Upper lobe of left lung (tissue), 6 donors: ENCODE data around the gene CTBP2. TPM values are rescaled to one million over a fixed set of nuclear protein-coding genes. Genes with fewer than 3 reads are reported as not detected.
"Not testable (repeated sequence)": the region's sequence is repeated elsewhere in the genome, so short reads cannot be mapped to it uniquely, and the experiment has no call there.

ENCODE experiments used
- ATAC-seq, 2 donors: fragments of 200-7000 bp; cut with Tn5 transposase; one replicate each; pipeline ENCODE4 v1.9.1; 2022; ENCODE audit warnings: mild to moderate bottlenecking in 2 of 2, moderate library complexity in 2 of 2; ENCODE audit not compliant: low FRiP score in 2 of 2
- DNase-seq, 2 donors: peaks; one replicate each; pipeline ENCODE4 v3.0.0-alpha.2; 2019 to 2020
- H3K27ac ChIP-seq, 4 donors: fragments of 200-600 bp; sonication (generic); one replicate each; pipeline ENCODE4 v1.5.1; 2016 to 2019
- H3K27me3 ChIP-seq, 4 donors: fragments of 200-600 bp; sonication (generic); one replicate each; pipeline ENCODE4 v1.5.1; 2017 to 2019
- H3K36me3 ChIP-seq, 4 donors: fragments of 200-600 bp; sonication (generic); one replicate each; pipeline ENCODE4 v1.5.1; 2016 to 2019
- H3K4me1 ChIP-seq, 4 donors: fragments of 200-600 bp; sonication (generic); one replicate each; pipeline ENCODE4 v1.5.1; 2018 to 2019
- H3K4me3 ChIP-seq, 4 donors: fragments of 200-600 bp; sonication (generic); one replicate each; pipeline ENCODE4 v1.5.1; 2017 to 2019; ENCODE audit warnings: mild to moderate bottlenecking in 2 of 4, moderate library complexity in 1 of 4
- H3K9me3 ChIP-seq, 4 donors: fragments of 200-600 bp; sonication (generic); one replicate each; pipeline ENCODE4 v1.5.1; 2018 to 2019
- EP300 ChIP-seq, 4 donors: sonication (generic); formaldehyde crosslinking; IDR thresholded peaks; one replicate each; pipeline ENCODE4 v1.5.1; 2017; ENCODE audit warnings: antibody characterized with exemption in 4 of 4, control low read depth in 2 of 4
- POLR2A ChIP-seq, 4 donors: fragments of 450-650 bp; IDR thresholded peaks; one replicate each; pipeline ENCODE4 v1.5.1; 2016 to 2017; ENCODE audit warnings: antibody characterized with exemption in 4 of 4, mild to moderate bottlenecking in 2 of 4
- POLR2AphosphoS5 ChIP-seq, 2 donors: sonication (generic); formaldehyde crosslinking; IDR thresholded peaks; one replicate each; pipeline ENCODE4 v1.5.1; 2017; ENCODE audit warnings: antibody characterized with exemption in 2 of 2
- WGBS, 2 donors: methylation state at CpG; one replicate each; pipeline ENCODE4 v1.1.5; 2017 to 2018; 5-methylcytosine and 5-hydroxymethylcytosine counted together
- total RNA-seq, 6 donors: library from RNA; depleted of rRNA in 4 of 6; stranded (reverse); fragments of >200 nt in 4 of 6; gene quantifications; one replicate each; pipeline versions ENCODE4 v1.1.0 to v1.2.1, GENCODE V29; 2016 to 2021
- TF ChIP-seq, protein P1 (sequence below), 6 experiments: fragments of 450-650 bp in 4 of 6; fragments of 200-600 bp in 2 of 6; sonication (generic) in 2 of 6; IDR thresholded peaks; one replicate each; pipeline ENCODE4 v1.5.1; 2016 to 2019; ENCODE audit warnings: antibody characterized with exemption in 6 of 6
- donor health status: DM: no; HTN: no; CAD: no; lungs with moderate emphysema.
- donor health status: DM: no; HTN: yes; CAD: no; lungs with severe emphysema.

CTBP2 gene
- total RNA-seq, 6 donors from 2014 or later, result 47.1 to 82.5 (median 59.7) TPM

DNA sequence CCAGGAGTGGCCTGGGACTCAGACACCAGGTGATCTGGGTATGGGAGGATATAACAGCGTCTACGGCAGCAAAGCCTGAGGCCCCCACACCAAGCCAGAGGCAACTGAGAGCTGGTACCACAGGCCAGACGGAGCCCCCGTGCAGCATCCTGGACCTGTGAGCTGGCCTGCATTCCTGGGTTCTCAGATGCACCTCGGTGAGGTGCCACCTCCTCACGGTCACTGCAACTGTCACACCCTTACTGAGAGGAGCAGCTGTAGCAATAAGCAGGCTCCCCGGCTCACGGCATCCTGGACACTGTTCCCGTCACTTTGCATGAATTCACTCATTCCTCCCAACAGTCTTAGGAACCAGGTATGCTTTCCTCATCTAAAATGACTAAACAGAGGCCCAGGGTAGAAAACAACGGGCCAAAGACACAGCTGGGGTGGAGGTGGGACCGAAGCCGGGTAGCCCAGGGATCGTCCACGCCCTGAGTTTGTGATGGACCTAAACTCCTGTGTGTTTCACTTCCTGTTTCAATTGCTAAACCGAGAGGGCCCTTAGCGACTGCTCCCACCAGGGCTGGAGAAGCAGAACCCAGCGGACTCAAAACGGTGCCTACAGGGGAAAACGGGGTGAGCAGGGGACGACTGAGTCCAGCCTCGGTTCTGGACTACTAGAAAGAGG is 98.7 kb downstream of the CTBP2 start:
- peak overlapping the region in 1 of 4 donors; percentile 20 for H3K4me3 ChIP-seq
- H3K27me3 ChIP-seq, result no peaks in the 10 kb centered on the region
- DNase-seq (no peak), ATAC-seq (peak in 1 of 2 donors; percentile 43)
- WGBS, 2 donors, result 44 to 62% methylated on average over 16 to 21 of the region's 21 CpGs
- H3K36me3 ChIP-seq, result peaks cover 0 to 5% (median 2%) of the 10 kb centered on the region in 4 donors
- TF ChIP-seq, protein P1, sequence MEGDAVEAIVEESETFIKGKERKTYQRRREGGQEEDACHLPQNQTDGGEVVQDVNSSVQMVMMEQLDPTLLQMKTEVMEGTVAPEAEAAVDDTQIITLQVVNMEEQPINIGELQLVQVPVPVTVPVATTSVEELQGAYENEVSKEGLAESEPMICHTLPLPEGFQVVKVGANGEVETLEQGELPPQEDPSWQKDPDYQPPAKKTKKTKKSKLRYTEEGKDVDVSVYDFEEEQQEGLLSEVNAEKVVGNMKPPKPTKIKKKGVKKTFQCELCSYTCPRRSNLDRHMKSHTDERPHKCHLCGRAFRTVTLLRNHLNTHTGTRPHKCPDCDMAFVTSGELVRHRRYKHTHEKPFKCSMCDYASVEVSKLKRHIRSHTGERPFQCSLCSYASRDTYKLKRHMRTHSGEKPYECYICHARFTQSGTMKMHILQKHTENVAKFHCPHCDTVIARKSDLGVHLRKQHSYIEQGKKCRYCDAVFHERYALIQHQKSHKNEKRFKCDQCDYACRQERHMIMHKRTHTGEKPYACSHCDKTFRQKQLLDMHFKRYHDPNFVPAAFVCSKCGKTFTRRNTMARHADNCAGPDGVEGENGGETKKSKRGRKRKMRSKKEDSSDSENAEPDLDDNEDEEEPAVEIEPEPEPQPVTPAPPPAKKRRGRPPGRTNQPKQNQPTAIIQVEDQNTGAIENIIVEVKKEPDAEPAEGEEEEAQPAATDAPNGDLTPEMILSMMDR (IDR thresholded peaks at IDR 0.05), result no peak
- TF ChIP-seq POLR2A (IDR thresholded peaks at IDR 0.05) (no peak), POLR2AphosphoS5 (IDR thresholded peaks at IDR 0.05) (no peak)
- H3K4me1 ChIP-seq, result peaks cover 81 to 93% (median 89%) of the 10 kb centered on the region in 4 donors
- peak overlapping the region; percentile 41 to 94 (median 80) for H3K27ac ChIP-seq
- no peaks in the 10 kb centered on the region for H3K9me3 ChIP-seq

GRCh38 chr10:125060826-125061556 is 99.4 kb downstream of the CTBP2 start:
- no peaks in the 10 kb centered on the region for H3K9me3 ChIP-seq
- H3K27ac ChIP-seq, result peak overlapping the region; percentile 54 to 94 (median 80)
- peaks cover 88 to 97% (median 96%) of the 10 kb centered on the region in 4 donors for H3K4me1 ChIP-seq
- WGBS, 2 donors, result 27 to 52% methylated on average over 8 to 21 of the region's 21 CpGs
- peak overlapping the region in 1 of 4 donors; percentile 20 for H3K4me3 ChIP-seq
- DNase-seq (peak; percentile 77 to 90), ATAC-seq (peak; percentile 79 to 82)
- TF ChIP-seq EP300 (IDR thresholded peaks at IDR 0.05), result no peak
- no peak for TF ChIP-seq POLR2A (IDR thresholded peaks at IDR 0.05)
- TF ChIP-seq, protein P1 (IDR thresholded peaks at IDR 0.05), result peak; percentile 72 to 92 (median 84)
- peak; percentile 41 to 43 for TF ChIP-seq POLR2AphosphoS5 (IDR thresholded peaks at IDR 0.05)
- no peaks in the 10 kb centered on the region for H3K27me3 ChIP-seq
- H3K36me3 ChIP-seq, result no peaks in the 10 kb centered on the region

DNA sequence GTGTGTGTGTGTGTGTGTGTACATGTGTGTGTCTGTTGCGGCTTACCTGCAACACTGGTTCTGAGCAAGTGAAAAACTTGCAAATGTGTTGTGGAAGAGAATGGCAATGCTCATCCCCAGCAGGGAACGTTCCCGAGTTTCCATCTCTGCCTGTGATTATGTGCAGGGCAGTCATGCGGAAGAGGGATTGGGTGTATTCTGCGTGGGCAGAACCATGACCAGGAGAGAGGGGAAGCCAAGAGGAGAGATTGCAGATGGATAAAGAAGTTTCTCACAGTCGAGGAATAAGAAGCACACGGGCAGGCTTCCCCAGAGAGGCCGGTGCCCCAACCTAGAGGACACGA is 99.9 kb downstream of the CTBP2 start:
- ATAC-seq (no peak), DNase-seq (no peak)
- H3K4me3 ChIP-seq, result peak overlapping the region in 1 of 4 donors; percentile 20
- no peaks in the 10 kb centered on the region for H3K9me3 ChIP-seq
- TF ChIP-seq EP300 (IDR thresholded peaks at IDR 0.05) (no peak), POLR2A (IDR thresholded peaks at IDR 0.05) (no peak), POLR2AphosphoS5 (IDR thresholded peaks at IDR 0.05) (no peak)
- TF ChIP-seq, protein P1 (IDR thresholded peaks at IDR 0.05), result no peak
- 41 to 58% methylated on average over 9 of the region's 9 CpGs for WGBS, 2 donors
- no peaks in the 10 kb centered on the region for H3K36me3 ChIP-seq
- peak overlapping the region; percentile 54 to 94 (median 80) for H3K27ac ChIP-seq
- peaks cover 90 to 98% (median 96%) of the 10 kb centered on the region in 4 donors for H3K4me1 ChIP-seq
- H3K27me3 ChIP-seq, result no peaks in the 10 kb centered on the region

DNA sequence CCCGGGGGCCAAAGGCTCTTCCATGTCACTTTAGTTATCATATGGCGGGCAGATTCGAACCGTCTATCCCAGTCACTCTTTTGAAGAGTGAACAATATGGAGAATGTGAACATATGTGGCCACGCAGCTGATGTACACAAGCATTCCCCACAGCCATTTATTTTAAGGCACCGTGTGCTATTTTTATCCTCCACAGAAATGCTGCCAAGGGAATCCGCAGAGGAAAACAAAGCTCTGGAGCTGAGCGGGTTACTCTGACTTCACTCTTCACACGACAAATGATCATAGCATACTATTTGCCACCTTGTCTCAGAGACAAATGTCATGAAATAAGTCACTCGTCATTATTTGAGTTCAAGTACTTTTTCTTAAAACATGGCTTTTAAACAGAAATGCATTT is 100.3 kb downstream of the CTBP2 start:
- no peaks in the 10 kb centered on the region for H3K9me3 ChIP-seq
- H3K4me1 ChIP-seq, result peaks cover 90 to 98% (median 96%) of the 10 kb centered on the region in 4 donors
- H3K4me3 ChIP-seq, result no peak overlapping the region
- H3K27ac ChIP-seq, result peak overlapping the region; percentile 26 to 94 (median 80)
- 69% methylated on average over 10 of the region's 10 CpGs for WGBS, 2 donors
- DNase-seq (no peak), ATAC-seq (no peak)
- no peaks in the 10 kb centered on the region for H3K27me3 ChIP-seq
- TF ChIP-seq POLR2A (IDR thresholded peaks at IDR 0.05) (no peak), EP300 (IDR thresholded peaks at IDR 0.05) (no peak), POLR2AphosphoS5 (IDR thresholded peaks at IDR 0.05) (no peak)
- TF ChIP-seq, protein P1 (IDR thresholded peaks at IDR 0.05), result no peak
- H3K36me3 ChIP-seq, result no peaks in the 10 kb centered on the region

GRCh38 chr10:125059348-125059747 is 101.0 kb downstream of the CTBP2 start:
- not testable (repeated sequence) for DNase-seq, H3K27me3 ChIP-seq, H3K4me3 ChIP-seq, H3K36me3 ChIP-seq, ATAC-seq, H3K9me3 ChIP-seq
- peaks cover 89 to 97% (median 94%) of the 10 kb centered on the region in 4 donors for H3K4me1 ChIP-seq
- peak overlapping the region; percentile 26 to 94 (median 80) for H3K27ac ChIP-seq
- 93 to 97% methylated on average over 8 of the region's 8 CpGs for whole genome bisulfite sequencing, 2 donors
